Effector CD8-positive, alpha-beta T cell (primary cell): Measurements from ENCODE around the gene ATP11A.

Experiments used
- DNase-seq: peaks from one replicate; lab custom pipeline; 2025; lab: John Stamatoyannopoulos, UW

Gene ATP11A

DNA sequence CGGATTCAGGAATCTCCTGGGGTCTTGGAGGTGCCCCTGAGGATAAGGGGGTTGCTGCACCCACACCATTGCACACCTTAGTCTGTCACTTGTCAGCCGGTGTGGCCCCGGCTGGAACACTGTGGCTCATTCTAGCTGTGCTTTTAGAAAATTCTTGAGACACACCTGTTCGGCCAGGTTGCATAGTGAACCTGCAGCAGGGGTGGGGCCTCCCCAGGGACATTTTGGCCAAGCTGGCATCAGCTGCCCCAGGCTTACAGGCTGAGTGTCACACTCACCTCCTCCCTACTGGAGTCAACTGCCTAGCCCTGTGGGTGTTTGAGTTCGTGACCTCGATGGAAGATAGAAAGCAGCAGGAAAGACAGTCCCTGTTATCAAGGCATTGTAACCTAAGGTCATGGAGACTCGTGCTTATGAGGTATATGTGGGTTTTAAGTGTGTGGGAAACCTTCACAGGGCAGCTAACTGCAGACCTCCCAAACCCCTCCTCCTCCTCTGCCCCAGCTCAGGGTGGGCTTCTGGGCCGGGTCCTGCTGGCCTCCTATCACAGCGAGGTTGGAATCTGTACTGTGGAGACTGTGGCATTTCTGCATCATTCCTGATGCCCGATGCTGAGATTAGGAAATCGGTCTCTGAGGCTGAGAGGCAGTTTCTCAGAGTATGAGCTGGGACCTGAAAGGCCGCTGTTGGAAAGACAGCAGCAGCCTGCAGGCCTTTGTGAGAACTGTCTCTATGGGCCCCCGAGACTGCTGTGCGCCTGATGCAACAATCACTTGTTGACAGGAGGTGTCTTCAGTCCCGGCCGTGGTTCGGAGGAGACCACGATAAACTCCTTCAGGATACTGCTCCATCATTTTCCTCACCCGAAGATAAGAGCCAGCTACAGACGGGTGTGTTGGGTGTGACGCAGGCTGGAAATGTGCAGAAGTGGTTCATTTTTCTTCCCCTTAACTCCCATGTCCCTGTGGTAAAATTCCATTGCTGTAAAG, 72.2 kb downstream of the ATP11A start:
- no peak for DNase-seq

DNA sequence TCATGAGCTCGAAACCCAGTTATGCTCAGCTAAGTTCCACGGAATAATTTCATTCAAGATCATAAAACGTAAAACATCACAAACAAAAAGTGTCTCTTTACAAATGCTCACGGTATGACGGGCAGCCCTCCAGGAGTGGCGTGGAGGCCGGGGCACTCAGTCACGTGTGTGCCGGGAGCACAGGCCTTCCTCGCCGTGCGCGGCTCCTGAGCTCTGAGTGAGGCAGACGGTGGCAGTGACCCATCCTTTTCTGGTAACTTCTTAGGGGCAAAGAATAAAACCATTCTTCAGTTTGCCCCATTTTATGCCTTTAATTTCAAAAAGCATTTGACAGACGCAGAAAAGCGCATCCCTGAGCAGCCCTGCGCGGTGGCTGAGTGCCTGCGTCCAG, 72.8 kb downstream of the ATP11A start:
- no peak for DNase-seq

DNA sequence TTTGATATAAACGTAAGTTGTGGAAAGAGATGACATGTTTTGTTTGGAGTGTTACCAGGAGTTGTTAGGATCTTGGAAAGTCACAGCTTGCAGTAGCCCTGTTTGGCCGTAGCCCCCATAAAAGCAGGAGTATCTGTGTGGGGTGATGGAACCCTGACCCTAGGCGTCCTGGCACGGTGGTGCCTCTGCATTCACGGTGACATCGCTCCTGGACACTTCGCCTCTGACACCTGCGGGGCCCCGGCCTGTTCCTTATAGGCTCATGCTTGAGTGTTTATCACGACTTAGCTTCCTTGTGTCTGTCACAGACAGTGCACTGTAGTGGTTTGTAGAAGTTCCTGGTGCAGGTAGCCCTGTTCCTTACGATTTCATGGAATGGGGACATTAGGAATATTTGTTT, 74.2 kb downstream of the ATP11A start:
- DNase-seq = no peak

DNA sequence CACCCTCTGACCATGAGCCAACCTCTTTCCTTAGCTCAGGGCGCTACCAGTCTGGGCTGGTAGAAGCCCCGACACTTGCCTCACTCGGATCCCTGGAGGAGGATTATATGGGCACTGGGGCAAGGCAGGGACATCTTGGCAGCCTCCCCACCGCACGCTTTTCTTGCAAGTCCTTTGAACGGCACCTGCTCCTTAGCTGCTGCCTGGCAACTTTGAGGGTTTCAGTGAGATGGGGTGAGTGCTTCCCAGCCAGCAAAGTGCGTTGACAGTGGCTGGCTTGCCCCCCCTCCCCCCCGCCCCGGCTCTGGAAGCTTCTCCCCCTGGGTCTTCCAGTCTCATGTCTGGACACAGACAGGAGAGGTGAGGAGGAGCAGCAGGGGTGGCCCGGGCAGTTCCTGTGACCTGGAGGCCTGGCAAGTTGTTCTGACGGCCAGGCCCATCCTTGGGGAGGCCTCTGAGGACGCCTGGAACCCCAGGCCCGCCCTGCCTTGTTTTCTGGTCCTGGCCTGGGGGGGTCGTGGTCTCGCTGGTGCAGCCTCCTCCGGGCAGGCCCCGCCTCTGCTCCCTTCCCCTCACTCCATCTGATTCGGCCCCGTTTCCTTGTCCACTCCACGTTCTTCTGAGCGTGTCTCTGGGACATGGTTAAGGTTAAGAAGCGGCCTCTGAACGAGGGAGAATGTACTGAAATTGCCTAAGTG, 75.2 kb downstream of the ATP11A start:
- DNase-seq = no peak

DNA sequence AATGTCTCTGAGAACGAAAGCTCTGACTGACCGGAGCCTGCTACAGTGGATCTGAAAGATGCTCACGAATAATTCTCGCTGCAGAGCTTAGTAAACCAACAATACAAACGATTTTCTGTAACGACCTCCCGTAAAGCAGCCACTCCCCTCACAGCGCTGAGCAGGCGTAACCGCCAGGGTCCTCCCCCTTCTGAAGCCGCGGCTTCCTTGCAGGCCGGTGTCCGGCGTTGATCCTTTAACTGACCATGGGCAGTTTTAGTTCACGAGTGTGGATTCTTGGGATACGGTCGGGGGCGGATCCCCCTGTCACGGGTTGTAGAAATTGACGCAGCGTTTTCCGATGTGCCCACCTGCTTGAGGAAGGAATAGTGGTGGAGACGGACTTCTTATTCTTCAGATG, 75.9 kb downstream of the ATP11A start:
- DNase-seq = no peak

DNA sequence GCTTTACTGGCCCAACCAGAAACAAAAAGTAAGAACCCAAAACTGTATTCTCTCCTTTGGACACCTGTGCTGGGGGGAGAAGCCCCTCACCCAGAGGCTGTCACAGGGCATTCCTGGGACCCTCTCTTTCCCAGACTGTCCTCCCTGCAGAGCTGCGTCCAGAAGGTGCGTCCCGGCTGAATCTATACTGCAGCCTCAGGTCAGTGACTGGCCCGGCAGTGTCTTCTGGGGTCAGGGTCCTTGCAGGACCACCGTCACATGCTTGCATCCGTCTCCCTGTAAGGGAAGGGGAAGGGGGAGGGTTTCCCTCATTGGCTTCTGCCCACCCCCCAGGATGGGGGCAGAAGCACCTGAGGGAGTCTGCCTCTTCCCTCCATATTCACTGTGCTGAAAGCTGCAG, 76.5 kb downstream of the ATP11A start:
- DNase-seq = no peak

DNA sequence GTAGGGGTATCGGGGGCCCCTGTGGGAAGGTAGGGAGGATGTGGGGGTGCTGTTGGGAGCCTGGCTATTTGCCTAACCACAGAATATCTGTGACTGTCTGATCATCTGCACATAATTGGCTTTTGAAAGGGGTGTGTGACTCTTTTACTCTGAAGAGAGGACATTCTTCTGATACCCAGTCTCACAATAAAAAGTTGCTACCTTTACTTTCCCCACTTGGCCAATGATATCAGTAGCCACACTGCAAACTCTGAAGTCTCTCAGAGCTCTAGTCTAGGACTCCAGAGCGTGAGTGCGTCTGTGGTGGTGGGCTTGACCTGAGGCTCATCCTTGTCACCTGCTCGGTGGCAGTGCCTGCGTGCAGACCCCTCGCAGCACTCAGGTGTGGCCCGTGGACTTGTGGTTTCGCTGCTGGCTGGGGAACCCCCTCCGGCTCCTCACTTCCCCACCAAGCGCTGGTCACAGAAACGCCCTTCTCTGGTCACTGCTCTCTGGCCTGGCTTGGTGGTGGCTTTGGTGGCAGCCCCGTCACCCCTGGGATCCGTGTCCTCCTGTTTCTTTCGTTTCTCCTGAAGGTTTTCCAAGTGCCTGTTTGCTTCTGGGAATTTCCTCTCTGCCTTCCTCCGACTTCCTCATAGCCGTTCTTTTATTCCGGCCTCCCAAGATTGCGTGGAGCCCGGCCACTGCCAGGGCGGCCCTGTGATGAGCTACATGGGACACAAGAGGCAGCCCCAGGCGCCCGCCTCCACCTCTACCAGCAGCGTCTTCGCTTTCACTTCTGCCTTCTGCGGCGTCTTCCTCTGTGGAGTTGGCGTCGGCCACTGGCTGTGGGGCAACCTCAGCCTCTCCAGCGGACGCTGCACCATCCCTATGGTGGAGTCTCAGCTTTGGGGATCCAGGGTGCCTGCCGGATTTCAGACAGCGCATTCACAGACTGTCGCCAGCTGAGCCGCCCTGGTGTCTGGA, 78.0 kb downstream of the ATP11A start:
- DNase-seq = no peak

DNA sequence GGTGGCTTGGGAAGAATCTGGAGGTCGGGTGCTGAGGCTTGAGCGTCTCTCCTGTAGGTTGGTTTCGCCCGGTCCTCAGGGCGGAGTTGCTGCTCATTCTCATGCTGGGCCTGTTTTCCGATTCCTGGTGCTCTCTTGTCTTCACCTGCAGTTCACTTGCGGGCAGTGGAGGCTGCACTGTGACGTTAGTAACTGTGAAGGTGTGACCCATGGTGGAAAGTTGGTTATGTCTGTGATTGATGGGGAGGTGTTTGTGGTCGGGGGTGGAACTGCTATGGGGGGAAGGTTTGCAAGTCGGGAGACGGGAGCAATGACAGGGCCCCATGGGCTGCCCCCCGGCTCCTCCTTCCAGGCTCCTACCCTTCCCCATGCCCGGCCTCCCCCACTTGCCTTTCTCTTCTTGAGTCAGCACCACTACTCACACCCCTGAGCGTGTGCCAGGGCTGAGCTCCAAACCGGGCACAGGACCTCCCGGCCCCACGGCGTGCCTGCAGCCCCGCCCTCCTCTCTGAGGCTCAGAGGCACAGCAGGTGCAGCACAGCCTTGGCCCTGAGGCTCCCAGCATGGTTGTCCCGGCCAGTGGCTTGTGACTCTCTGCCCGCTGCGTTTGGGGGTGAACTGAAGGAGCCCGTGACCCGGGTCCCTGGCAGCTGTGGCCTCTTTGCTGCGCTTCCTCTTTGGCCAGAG, 79.1 kb downstream of the ATP11A start:
- no peak for DNase-seq

DNA sequence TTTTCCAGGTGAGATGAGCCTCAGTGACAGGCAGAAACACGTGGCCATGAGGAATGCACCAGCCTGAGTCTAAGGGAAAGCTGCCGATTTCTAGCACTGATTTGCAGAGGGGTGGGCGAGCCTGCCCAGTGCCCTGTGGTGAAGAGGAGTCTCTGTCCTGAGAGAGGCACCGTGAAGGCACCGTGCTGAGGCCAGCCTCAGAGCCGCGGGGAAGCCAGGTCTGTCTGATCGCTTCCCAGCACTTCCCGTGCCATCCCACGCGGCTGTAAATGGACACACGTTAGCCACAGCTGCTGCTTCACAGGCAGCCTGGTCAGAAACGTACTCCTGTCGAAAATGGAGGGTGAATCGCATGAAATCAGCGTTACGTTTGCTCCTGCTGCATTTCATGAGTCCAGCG, 79.8 kb downstream of the ATP11A start:
- no peak for DNase-seq

DNA sequence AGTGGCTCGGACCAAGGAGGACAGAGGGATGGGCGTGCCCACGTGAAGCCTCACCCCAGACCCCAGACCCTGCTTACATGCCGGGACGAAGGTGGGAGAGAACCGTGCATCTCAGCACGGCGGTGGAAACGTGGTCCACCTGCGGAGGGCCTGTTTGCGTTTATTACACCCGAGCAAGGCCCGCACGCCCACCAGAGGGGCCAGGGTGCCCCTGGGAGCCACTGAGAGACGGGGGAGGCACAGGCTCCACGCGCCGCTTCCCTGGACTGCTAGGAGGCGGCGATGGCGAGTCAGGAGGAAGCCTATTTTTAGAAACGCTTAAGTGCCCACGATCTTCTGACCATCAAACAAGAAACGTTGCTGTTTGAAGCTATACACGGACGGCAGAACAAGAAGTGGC, 80.7 kb downstream of the ATP11A start:
- no peak for DNase-seq

DNA sequence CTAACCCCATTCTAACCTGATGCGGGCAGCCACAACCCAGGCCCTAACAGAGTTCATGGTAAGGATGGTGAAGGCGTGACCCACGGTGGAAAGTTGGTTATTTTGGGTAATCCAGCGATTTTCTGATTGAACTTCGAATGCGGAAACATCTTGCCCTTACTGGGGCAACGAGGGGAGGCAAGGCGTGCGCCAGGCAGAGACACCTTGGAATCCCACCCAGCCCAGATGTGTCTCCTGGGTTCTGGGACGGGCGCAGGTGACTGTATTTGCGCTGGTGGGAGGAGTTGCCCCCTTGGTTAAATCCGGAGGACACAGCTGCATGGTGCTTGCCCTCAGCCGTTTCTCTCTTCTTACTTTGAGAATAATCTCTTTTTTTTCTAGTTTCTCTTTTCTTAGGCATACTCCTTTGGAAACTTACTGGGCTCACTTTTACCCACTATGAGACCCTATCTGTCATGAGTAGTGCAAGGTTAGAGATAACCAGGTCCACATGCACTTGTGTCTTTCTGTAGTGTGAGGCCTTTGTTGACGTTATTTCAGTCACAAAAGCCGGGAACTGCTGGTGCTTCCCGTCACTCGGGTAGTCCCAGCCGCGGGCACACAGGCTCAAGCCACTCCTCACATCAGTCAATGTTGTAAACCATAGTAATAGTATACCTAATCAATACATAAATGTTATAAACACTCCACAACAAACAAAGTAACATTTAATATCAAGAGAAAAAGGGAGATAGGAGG, 81.5 kb downstream of the ATP11A start:
- no peak for DNase-seq

DNA sequence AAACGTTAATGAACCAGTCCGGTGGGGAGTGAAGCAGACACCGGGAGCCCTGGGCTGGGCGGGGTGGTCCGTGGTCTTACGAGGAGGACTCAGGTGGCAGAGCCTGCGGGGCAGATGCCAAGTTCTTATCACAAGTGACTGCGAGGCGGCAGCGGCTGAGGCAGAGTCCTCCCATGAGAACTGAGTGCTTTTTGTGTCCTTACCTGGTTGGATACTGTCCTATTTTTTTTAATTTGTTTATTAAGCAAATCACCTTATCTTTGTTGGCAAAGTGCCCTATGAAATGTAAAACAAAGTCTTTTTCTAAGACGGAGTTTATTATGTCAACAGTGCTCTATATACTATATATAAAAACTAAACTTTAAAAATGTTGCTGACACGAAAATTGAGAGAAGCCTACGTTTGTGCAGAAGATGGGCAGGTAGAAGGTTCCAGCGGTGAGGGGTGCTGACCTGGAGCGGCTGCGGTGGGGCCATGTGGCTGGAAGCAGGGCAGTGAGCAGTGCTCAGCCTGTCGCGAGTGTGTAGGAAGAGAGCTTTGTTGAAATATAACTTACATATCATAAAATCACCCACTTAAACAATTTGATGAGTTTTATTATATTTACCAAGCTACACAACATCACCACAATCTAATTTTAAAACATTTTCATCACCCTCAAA, 82.2 kb downstream of the ATP11A start:
- no peak for DNase-seq

DNA sequence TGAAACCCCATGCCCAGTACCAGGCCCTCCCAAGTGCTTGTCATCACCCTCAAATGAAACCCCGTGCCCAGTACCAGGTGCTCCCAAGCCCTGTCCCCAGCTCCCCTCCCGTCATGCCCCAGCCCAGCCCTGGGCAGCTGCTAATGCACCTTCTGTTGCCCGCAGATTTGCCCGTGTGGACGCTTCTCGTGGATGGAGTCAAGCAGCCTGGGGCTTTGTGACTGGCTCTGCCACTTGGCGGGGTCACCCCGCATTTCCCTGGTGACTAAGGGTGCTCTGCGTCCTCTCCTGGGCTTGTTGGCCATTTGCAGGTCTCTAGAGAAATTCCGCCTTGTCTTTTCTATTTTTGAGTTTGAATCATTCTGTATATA, 82.7 kb downstream of the ATP11A start:
- DNase-seq = no peak

DNA sequence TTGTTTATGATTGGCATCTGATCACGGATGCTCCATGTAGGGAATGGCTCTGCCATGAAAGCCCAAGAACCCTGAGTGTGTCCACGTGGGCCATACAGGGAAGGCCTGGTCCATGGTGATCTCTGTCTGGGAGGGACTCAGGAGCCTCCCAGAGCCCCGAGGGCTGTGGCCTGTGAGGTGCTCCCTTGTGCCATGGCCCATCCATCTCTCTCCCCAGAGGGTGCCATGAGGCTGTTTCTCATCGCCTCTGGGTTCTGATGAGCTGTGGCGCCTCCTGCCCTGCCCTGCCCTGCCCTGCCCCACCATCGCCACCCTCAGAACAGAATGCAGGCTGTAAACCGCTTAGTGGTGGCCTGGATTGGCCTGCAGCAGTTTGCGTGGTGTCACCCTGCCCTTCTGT, 83.1 kb downstream of the ATP11A start:
- no peak for DNase-seq

DNA sequence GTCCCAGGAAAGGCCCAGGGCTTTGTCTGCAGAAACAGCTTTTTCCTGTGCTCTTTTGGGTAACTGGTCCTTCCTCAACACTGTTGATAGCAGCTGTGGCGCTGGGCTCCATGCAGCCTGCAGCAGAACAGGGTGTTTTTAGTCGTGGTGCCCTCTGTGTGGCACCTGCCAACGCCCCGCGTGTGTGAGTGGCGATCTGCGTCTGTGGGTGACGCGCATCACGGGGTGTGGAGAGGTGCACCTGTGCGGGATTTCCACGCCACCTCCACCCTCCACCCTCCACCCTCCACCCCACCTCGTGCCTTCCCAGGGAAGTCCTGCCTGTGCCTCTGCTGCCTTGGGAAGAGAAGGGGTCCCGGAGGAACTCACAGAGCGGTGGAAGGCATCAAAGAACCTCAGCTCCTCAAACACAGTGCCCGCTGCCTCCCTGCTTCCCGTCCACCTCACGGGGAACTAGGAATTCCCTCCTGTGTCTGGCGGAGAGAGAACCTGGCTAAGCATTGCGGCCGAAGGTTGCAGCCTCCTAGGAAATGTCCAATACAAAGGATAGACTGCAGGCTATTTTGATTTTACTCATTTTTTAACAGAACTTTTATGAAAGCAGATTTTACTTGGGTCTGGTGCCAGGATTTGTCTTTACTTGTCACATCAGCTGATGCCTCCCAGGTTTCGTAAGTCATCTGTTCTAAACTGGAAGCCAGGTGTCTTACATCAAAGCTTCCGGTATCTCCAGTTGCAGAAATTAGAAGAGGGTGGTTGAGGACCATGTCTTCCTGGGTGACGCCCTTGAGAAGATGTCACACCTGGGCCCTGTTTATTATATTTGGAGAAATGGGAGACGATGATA, 84.0 kb downstream of the ATP11A start:
- DNase-seq = no peak

DNA sequence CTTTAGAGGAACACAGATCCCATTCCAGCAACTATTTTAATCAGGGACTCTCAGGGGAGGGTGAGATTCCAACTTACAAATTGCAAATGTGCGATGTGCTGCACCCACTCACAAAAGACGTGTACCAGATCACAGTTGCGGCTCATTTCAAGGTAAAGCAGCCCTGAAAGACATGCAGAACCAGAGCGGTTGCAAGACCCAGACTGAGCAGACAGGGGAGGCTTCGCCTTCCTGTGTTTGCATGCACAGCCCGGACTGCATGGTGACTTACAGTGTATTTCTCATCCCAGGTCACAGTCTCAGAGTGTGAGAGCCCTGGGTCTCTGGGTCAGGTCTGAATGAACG, 84.6 kb downstream of the ATP11A start:
- DNase-seq = no peak

DNA sequence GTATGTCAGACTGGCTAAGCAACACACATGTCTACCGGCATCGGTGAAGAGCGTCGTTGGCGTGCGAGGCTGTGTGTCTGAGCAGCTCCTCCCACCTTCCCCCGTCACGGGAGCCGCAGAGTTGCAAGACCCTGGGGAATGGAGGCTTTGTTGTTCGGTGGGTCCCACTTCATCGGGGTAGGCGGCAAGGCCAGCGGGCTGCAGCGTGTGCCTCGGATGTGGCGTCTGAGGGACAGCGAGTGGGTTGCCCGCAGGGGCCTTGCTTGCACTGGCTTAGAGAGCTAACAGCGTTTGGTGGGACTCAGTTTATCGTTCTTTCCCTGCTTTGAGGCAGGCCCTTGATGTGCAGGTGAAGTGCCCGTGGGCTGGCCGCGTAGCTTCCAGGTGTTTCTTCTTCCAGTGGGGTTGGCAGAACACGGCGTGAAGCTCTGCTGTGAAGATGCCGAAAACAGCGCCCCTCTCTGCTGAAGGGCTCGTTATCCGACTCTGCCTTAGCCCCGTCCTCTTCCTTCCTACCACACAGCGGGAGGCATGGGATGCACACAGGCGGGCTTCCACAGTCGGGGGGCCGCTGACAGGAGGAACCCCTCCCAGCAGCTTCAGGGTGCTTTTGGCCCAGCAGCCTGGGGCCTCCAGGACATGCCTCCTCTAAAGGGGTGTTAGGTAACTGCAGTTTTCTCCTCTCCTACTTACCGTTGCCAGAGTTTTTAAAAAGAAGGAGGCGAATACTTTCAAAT, 85.2 kb downstream of the ATP11A start:
- DNase-seq = no peak

DNA sequence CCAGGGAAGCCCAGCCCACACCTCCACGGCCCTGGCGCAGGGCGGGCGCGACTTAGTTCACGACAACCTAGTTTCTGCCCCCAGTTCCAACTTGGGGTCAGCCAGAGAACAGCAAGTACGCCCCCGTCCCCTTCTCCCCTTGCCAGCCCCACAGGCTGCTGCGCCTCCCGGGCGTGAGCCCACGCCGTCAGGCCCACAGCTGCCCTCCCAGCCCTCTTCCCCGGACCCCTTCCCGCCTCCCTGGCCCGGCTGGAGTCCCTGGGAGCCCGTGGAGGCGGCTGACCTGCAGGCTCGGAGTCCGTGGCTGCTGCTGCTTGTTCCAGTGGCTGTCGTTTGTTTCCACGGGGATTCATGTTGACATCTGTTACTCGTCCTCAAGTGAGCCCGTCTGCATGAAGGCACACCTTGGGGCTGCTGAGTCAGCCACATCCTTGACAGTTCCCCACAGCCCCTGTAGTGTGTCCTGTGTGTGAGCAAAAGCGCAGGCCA, 86.0 kb downstream of the ATP11A start:
- DNase-seq = no peak

DNA sequence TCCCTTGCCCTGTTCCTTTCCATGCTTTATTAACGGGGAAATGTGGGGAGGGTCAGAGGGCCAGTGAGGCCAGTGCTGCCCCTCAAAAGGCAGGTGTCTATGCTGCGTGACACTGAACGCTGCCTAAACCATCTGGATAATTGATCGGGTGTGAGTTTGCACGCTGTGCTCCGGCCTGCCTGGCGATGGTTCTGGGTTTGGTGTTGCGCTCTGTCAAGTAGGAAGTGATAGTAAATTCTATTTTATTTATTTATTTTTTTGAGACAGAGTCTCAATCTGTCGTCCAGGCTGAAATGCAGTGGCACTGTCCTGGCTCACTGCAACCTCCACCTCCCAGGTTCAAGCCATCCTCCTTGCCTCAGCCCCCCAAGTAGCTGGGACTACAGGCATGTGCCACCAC, 86.5 kb downstream of the ATP11A start:
- no peak for DNase-seq
